ENCODE measurements around the gene CLEC4M.
"Not testable (repeated sequence)": the region's sequence is repeated elsewhere in the genome, so short reads cannot be mapped to it uniquely, and the experiment has no call there.

Gene CLEC4M

DNA sequence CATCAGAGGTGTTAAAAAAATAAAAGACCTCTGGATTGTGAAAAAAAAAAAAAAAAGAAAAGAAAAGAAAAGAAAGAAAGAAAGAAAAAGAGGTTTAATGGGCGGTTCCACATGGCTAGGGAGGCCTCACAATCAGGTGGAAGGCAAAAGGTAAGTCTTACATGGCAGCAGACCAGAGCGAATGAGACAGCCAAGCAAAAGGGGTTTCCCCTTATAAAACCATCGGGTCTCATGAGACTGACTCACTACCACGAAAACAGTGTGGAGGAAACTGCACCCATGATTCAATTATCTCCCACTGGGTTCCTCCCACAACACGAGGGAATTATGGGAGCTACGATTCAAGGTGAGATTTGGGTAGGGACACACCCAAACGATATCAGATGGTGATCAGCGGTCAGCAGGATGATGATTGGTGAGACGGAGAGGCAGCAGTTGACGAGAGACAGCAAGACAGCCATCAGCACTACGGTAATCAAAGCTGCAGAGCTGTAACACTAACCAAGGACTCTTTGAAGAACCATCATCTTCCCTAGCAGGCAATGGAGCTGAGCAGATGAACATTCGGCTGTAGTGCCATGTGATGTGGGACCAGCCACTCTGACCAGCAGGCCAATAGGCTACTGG lies 11.8 kb upstream of the CLEC4M start:
- no peak overlapping the region for H3K27ac ChIP-seq
- H3K4me3 ChIP-seq (ENCODE audit: low read depth in 1 of 2, low read length in 1 of 2) = no peak overlapping the region
- H3K36me3 ChIP-seq = no peaks in the 10 kb centered on the region
- TF ChIP-seq CTCF (IDR thresholded peaks at IDR 0.05) = no peak
- H3K9me3 ChIP-seq = no peaks in the 10 kb centered on the region
- no peaks in the 10 kb centered on the region for H3K4me1 ChIP-seq (ENCODE audit: control insufficient read depth in 1 of 2, insufficient read depth in 1 of 2, low read depth in 1 of 2, low read length in 1 of 2)
- no peaks in the 10 kb centered on the region for H3K27me3 ChIP-seq

DNA sequence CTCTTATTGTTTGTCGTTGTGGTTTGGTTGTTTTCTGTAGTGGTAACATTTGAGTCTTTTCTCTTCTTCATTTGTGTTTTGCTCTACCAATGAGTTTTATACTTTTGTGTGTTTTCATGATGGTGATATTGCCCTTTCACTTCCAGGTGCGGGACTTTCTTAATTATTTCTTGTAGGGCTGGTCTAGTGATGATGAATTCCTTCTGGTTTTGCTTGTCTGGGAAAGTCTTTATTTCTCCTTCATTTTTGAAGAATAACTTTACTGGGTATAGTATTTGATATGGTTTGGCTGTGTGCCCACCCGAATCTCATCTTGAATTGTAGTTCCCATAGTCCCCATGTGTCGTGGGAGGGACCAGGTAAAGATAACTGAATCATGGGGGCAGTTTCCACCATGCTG lies 6.8 kb upstream of the CLEC4M start:
- Histone ChIP-seq H3K36me3 (no peaks in the 10 kb centered on the region), H3K27ac (no peak overlapping the region), H3K4me3 (ENCODE audit: low read depth in 1 of 2, low read length in 1 of 2) (no peak overlapping the region), H3K9me3 (peaks cover 9% of the 10 kb centered on the region), H3K27me3 (no peaks in the 10 kb centered on the region), H3K4me1 (ENCODE audit: control insufficient read depth in 1 of 2, insufficient read depth in 1 of 2, low read depth in 1 of 2, low read length in 1 of 2) (no peaks in the 10 kb centered on the region)
- TF ChIP-seq CTCF (IDR thresholded peaks at IDR 0.05) = no peak

DNA sequence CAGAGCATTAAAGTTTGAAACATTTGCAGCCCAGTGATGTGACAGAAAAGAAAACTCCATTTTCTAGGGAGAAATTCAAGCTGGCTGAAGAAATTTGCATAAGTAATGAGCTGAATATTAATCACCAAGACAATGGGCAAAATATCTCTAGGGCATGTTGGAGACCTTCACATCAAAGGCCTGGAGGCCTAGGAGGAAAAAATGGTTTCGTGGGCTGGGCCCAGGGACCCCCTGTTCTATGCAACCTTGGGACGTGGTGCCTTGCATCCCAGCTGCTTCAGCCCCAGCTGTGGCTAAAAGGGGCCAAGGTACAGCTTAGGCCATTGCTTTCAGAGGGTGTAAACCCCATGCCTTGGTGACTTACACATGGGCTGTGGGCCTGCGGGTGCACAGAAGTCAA lies 5.7 kb upstream of the CLEC4M start:
- Histone ChIP-seq H3K27me3 (no peaks in the 10 kb centered on the region), H3K36me3 (no peaks in the 10 kb centered on the region), H3K9me3 (peaks cover 9% of the 10 kb centered on the region), H3K4me1 (ENCODE audit: control insufficient read depth in 1 of 2, insufficient read depth in 1 of 2, low read depth in 1 of 2, low read length in 1 of 2) (no peaks in the 10 kb centered on the region), H3K27ac (no peak overlapping the region), H3K4me3 (ENCODE audit: low read depth in 1 of 2, low read length in 1 of 2) (no peak overlapping the region)
- TF ChIP-seq CTCF (IDR thresholded peaks at IDR 0.05) = no peak

- Histone ChIP-seq H3K9me3 (peaks cover 9% of the 10 kb centered on the region), H3K4me1 (ENCODE audit: control insufficient read depth in 1 of 2, insufficient read depth in 1 of 2, low read depth in 1 of 2, low read length in 1 of 2) (no peaks in the 10 kb centered on the region), H3K27me3 (no peaks in the 10 kb centered on the region), H3K4me3 (ENCODE audit: low read depth in 1 of 2, low read length in 1 of 2) (no peak overlapping the region), H3K36me3 (no peaks in the 10 kb centered on the region), H3K27ac (no peak overlapping the region)
- TF ChIP-seq CTCF (IDR thresholded peaks at IDR 0.05) = no peak
Measured at GRCh38 chr19:7759156-7759555, 3.9 kb upstream of the CLEC4M start.

- no peaks in the 10 kb centered on the region for H3K9me3 ChIP-seq
- TF ChIP-seq CTCF (IDR thresholded peaks at IDR 0.05) = no peak
- H3K4me1 ChIP-seq (ENCODE audit: control insufficient read depth in 1 of 2, insufficient read depth in 1 of 2, low read depth in 1 of 2, low read length in 1 of 2) = no peaks in the 10 kb centered on the region
- H3K27me3 ChIP-seq = no peaks in the 10 kb centered on the region
- no peak overlapping the region for H3K4me3 ChIP-seq (ENCODE audit: low read depth in 1 of 2, low read length in 1 of 2)
- no peak overlapping the region for H3K27ac ChIP-seq
- no peaks in the 10 kb centered on the region for H3K36me3 ChIP-seq
Measured at GRCh38 chr19:7763696-7764095, 653 bp downstream of the CLEC4M start.

DNA sequence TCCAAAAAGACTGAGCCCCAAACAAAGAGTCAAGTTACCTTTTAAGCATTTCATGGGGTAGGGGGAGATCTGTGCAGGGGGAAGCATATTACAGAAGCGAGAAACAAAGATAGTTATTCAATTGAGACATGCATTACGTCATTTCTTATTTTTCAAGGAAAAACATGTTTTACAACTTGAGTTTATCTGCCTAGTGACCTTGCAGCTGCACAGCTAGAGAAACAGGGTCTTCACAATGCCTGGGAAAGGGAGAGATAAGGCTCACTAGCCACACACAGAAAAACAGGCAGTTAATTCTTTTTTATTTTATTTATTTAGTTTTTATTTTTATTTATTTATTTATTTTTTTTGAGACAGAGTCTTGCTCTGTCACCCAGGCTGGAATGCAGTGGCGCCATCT lies 1.1 kb downstream of the CLEC4M start:
- H3K27ac ChIP-seq; H3K4me3 ChIP-seq (ENCODE audit: low read depth in 1 of 2, low read length in 1 of 2); H3K27me3 ChIP-seq; H3K4me1 ChIP-seq (ENCODE audit: control insufficient read depth in 1 of 2, insufficient read depth in 1 of 2, low read depth in 1 of 2, low read length in 1 of 2); H3K9me3 ChIP-seq; H3K36me3 ChIP-seq: not testable (repeated sequence)

GRCh38 chr19:7765043-7765442 lies 2.0 kb downstream of the CLEC4M start:
- not testable (repeated sequence) for H3K36me3 ChIP-seq; H3K9me3 ChIP-seq; H3K4me3 ChIP-seq (ENCODE audit: low read depth in 1 of 2, low read length in 1 of 2); H3K27me3 ChIP-seq; H3K27ac ChIP-seq; H3K4me1 ChIP-seq (ENCODE audit: control insufficient read depth in 1 of 2, insufficient read depth in 1 of 2, low read depth in 1 of 2, low read length in 1 of 2)

All from neutrophil (primary cell).